AG09319 (cell line): ENCODE results near the gene MEG3.

Source experiments
- DNase-seq: peaks from one replicate; pipeline ENCODE4 v3.0.0-alpha.2; 2010; ENCODE audit warnings: low read depth; ENCODE audit errors: extremely low read depth
- CTCF ChIP-seq: IDR thresholded peaks from 2 replicates; pipeline ENCODE4 v1.5.1; 2011; ENCODE audit warnings: low read depth, mild to moderate bottlenecking, inconsistent platforms, low read length, moderate library complexity

The MEG3 gene

GRCh38 chr14:100898935-100899883 is 73.3 kb downstream of the MEG3 start:
- no peak for TF ChIP-seq CTCF
- no peak for DNase-seq

DNA sequence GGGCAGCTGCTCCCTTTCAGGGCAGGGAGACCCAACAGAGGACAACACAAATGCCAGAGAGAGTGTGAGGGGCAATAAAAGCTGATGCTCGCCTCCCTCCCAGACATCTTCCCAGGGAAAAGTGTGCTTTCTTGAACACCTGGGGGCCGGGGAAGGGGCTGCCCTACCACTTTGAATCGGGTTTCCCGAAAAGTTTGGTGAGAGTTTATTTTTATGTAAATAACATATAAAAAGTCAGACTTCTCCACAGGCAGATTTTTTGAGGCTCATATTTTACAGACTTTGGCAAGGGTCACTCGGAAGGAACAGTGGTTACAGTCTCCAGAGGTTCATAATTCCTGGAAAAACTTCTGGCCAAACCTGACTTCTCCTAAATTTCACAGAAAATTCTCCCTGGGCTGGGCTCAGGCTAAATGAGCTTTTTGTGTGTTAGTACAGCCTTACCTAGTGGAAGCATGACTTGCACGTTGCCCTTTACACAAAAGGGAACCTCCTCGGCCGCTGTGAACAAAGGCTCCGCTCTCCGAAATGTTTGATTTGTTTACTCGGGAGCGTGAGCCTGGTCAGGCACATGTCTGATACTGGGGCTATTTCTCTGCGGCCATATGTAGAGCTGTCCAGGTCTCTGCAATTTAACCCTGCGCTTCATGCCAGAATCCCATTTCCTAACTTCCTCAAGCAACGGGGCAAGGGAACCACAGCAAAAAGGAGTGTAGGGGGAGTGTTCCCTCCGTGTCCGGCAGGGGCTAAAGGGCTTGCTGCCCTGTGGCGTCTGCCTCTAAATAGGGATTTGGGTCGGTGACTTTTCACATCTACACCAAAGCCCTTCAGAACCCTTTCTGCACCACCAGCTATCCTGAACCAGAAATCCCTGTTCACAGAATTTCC is 74.2 kb downstream of the MEG3 start:
- DNase-seq, result no peak
- TF ChIP-seq CTCF, result no peak

DNA sequence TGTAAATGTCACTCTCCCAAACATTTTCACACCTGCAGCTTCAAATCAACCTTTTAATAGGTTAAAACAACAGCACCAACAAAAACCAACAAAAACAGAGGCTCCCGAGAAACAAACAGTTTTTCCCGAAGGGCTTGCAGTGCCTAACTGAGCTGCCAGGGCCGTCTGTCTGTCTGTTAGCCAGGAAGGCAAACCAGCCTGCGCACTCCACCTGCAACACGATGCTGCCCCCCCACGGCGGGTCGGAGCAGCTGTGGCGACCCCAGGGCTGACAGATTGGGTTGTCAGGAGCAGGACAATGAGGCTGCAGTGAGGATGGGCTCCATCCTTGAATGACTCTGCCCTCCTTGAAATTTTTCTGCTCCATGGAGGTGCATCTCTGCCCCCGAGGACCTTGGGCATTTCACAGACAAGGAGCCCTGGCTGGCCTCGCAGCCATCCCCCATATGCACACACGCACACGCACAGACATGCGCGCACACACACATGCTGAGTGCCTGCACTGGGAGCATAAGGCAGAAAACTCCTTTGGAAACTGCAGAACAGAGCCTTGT is 75.0 kb downstream of the MEG3 start:
- DNase-seq, result no peak
- peak; percentile 24 for TF ChIP-seq CTCF

- TF ChIP-seq CTCF, result no peak
Measured at GRCh38 chr14:100901391-100902183, 75.7 kb downstream of the MEG3 start.

DNA sequence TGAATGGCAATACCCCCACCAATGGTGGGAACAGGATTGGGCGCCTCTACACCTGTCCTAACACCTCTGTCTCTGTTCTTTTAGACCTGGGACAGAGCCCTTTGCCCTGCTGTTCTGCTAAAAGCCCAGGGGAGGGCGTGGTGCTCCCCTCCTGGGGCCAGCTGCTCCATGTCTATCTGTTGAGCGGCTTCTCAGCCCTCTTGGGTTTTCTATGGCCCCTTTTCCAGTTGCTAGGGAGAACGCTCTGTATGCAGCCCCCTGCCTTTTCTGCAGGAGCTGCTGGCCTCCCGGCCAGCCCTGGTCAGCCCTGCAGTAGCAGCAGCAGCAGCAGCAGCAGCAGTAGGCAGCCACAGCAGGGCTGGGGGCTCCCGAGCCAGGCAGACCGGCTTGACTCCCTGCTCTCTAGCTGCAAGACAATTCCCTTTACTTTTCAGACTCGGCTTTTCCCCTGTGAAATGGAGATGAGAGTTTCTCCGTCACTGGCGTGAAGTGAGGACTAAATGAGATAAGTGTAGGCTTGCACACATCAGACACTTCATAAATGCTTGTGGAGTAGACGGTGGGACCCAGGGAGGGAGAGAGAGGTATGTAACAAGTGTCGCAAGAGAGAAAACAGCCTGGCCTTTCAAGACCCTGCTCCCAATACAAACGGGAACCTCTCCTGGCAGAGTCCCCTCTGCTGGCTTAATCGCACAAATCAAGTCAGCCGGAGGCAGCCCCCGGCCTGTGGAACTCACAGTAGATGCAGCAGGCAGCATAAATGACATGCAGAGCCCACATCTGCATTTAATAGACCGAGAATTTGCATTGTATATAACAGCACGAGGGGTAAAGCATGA is 76.6 kb downstream of the MEG3 start:
- TF ChIP-seq CTCF, result no peak; the same call in none of the 2 replicates
- DNase-seq, result no peak

More at GRCh38 chr14:100901391-100902183, 75.7 kb downstream of the MEG3 start:
- no peak for DNase-seq

GRCh38 chr14:100903134-100903468 is 77.2 kb downstream of the MEG3 start:
- no peak for DNase-seq
- TF ChIP-seq CTCF, result no peak
